CD4-positive, alpha-beta T cell treated with Interferon gamma for 1 hour (primary cell): ENCODE results near the gene EIF3A.
"Not testable (repeated sequence)": the region's sequence is repeated elsewhere in the genome, so short reads cannot be mapped to it uniquely, and the experiment has no call there.

ENCODE experiments used
- DNase-seq: peaks from one replicate; pipeline ENCODE4 v3.0.0-alpha.2; 2020

The EIF3A gene

GRCh38 chr10:119101366-119102098, 20.9 kb upstream of the EIF3A start:
- DNase-seq, result no peak

- DNase-seq, result no peak
Measured at GRCh38 chr10:119100434-119101238, 20.0 kb upstream of the EIF3A start.

- no peak for DNase-seq
Measured at GRCh38 chr10:119098576-119098975, 18.0 kb upstream of the EIF3A start.

- DNase-seq, result not testable (repeated sequence)
Measured at GRCh38 chr10:119096641-119097415, 16.2 kb upstream of the EIF3A start.

GRCh38 chr10:119095640-119096039, 15.0 kb upstream of the EIF3A start:
- DNase-seq, result no peak

- peak; percentile 63 for DNase-seq
Measured at GRCh38 chr10:119090968-119091367, 10.4 kb upstream of the EIF3A start.

- peak; percentile 16 for DNase-seq
Measured at GRCh38 chr10:119090026-119090795, 9.6 kb upstream of the EIF3A start.

GRCh38 chr10:119087271-119087882, 6.8 kb upstream of the EIF3A start:
- DNase-seq, result no peak

- DNase-seq, result no peak
Measured at GRCh38 chr10:119084896-119085295, 4.3 kb upstream of the EIF3A start.

GRCh38 chr10:119079599-119080520, 757 bp downstream of the EIF3A start:
- DNase-seq, result peak; percentile 60

GRCh38 chr10:119078422-119079179, 2.0 kb downstream of the EIF3A start:
- DNase-seq, result no peak

GRCh38 chr10:119073584-119073983, 7.0 kb downstream of the EIF3A start:
- DNase-seq, result no peak

GRCh38 chr10:119070395-119071165, 10.0 kb downstream of the EIF3A start:
- DNase-seq, result no peak

- no peak for DNase-seq
Measured at GRCh38 chr10:119061926-119062325, 18.7 kb downstream of the EIF3A start.

- no peak for DNase-seq
Measured at GRCh38 chr10:119061352-119061751, 19.3 kb downstream of the EIF3A start.

- DNase-seq, result no peak
Measured at GRCh38 chr10:119060107-119060506, 20.5 kb downstream of the EIF3A start.

- DNase-seq, result no peak
Measured at GRCh38 chr10:119059557-119059956, 21.1 kb downstream of the EIF3A start.

GRCh38 chr10:119058010-119058409, 22.6 kb downstream of the EIF3A start:
- DNase-seq, result no peak

- DNase-seq, result no peak
Measured at GRCh38 chr10:119055472-119055871, 25.1 kb downstream of the EIF3A start.
